Upper lobe of left lung (tissue), 6 donors: Measurements from ENCODE around the gene EBF4. TPM values are rescaled to one million over a fixed set of nuclear protein-coding genes. Genes with fewer than 3 reads are reported as not detected.
A peak's percentile ranks its signal among the peaks of the same experiment; 100 is the strongest.

Experiments used
- ATAC-seq, 2 donors: fragments of 200-7000 bp; cut with Tn5 transposase; one replicate each; pipeline ENCODE4 v1.9.1; 2022; ENCODE audit warnings: mild to moderate bottlenecking in 2 of 2, moderate library complexity in 2 of 2; ENCODE audit not compliant: low FRiP score in 2 of 2
- DNase-seq, 2 donors: peaks; one replicate each; pipeline ENCODE4 v3.0.0-alpha.2; 2019 to 2020
- H3K27ac ChIP-seq, 4 donors: fragments of 200-600 bp; sonication (generic); one replicate each; pipeline ENCODE4 v1.5.1; 2016 to 2019
- H3K27me3 ChIP-seq, 4 donors: fragments of 200-600 bp; sonication (generic); one replicate each; pipeline ENCODE4 v1.5.1; 2017 to 2019
- H3K36me3 ChIP-seq, 4 donors: fragments of 200-600 bp; sonication (generic); one replicate each; pipeline ENCODE4 v1.5.1; 2016 to 2019
- H3K4me1 ChIP-seq, 4 donors: fragments of 200-600 bp; sonication (generic); one replicate each; pipeline ENCODE4 v1.5.1; 2018 to 2019
- H3K4me3 ChIP-seq, 4 donors: fragments of 200-600 bp; sonication (generic); one replicate each; pipeline ENCODE4 v1.5.1; 2017 to 2019; ENCODE audit warnings: mild to moderate bottlenecking in 2 of 4, moderate library complexity in 1 of 4
- H3K9me3 ChIP-seq, 4 donors: fragments of 200-600 bp; sonication (generic); one replicate each; pipeline ENCODE4 v1.5.1; 2018 to 2019
- EP300 ChIP-seq, 4 donors: sonication (generic); formaldehyde crosslinking; IDR thresholded peaks; one replicate each; pipeline ENCODE4 v1.5.1; 2017; ENCODE audit warnings: antibody characterized with exemption in 4 of 4, control low read depth in 2 of 4
- POLR2A ChIP-seq, 4 donors: fragments of 450-650 bp; IDR thresholded peaks; one replicate each; pipeline ENCODE4 v1.5.1; 2016 to 2017; ENCODE audit warnings: antibody characterized with exemption in 4 of 4, mild to moderate bottlenecking in 2 of 4
- POLR2AphosphoS5 ChIP-seq, 2 donors: sonication (generic); formaldehyde crosslinking; IDR thresholded peaks; one replicate each; pipeline ENCODE4 v1.5.1; 2017; ENCODE audit warnings: antibody characterized with exemption in 2 of 2
- WGBS, 2 donors: methylation state at CpG; one replicate each; pipeline ENCODE4 v1.1.5; 2017 to 2018; 5-methylcytosine and 5-hydroxymethylcytosine counted together
- total RNA-seq, 6 donors: library from RNA; depleted of rRNA in 4 of 6; stranded (reverse); fragments of >200 nt in 4 of 6; gene quantifications; one replicate each; pipeline versions ENCODE4 v1.1.0 to v1.2.1, GENCODE V29; 2016 to 2021
- TF ChIP-seq, protein P1 (sequence below), 6 experiments: fragments of 450-650 bp in 4 of 6; fragments of 200-600 bp in 2 of 6; sonication (generic) in 2 of 6; IDR thresholded peaks; one replicate each; pipeline ENCODE4 v1.5.1; 2016 to 2019; ENCODE audit warnings: antibody characterized with exemption in 6 of 6
- donor health status: DM: no; HTN: no; CAD: no; lungs with moderate emphysema.
- donor health status: DM: no; HTN: yes; CAD: no; lungs with severe emphysema.

Gene EBF4
- total RNA-seq, 6 donors from 2014 or later: 7.8 to 23.7 (median 12.9) TPM

- WGBS, 2 donors: 44 to 45% methylated on average over 21 to 24 of the region's 24 CpGs
- TF ChIP-seq POLR2A (IDR thresholded peaks at IDR 0.05) (no peak), EP300 (IDR thresholded peaks at IDR 0.05) (no peak), POLR2AphosphoS5 (IDR thresholded peaks at IDR 0.05) (no peak)
- TF ChIP-seq, protein P1, sequence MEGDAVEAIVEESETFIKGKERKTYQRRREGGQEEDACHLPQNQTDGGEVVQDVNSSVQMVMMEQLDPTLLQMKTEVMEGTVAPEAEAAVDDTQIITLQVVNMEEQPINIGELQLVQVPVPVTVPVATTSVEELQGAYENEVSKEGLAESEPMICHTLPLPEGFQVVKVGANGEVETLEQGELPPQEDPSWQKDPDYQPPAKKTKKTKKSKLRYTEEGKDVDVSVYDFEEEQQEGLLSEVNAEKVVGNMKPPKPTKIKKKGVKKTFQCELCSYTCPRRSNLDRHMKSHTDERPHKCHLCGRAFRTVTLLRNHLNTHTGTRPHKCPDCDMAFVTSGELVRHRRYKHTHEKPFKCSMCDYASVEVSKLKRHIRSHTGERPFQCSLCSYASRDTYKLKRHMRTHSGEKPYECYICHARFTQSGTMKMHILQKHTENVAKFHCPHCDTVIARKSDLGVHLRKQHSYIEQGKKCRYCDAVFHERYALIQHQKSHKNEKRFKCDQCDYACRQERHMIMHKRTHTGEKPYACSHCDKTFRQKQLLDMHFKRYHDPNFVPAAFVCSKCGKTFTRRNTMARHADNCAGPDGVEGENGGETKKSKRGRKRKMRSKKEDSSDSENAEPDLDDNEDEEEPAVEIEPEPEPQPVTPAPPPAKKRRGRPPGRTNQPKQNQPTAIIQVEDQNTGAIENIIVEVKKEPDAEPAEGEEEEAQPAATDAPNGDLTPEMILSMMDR (IDR thresholded peaks at IDR 0.05): no peak
- DNase-seq (peak in 1 of 2 donors; percentile 73), ATAC-seq (no peak)
- H3K4me3 ChIP-seq: peak overlapping the region; percentile 66 to 100 (median 92)
- peak overlapping the region in 3 of 4 donors; percentile 85 to 89 (median 88) for H3K27ac ChIP-seq
- peaks cover 15 to 30% (median 19%) of the 10 kb centered on the region in 4 donors for H3K4me1 ChIP-seq
- no peaks in the 10 kb centered on the region for H3K27me3 ChIP-seq
- peaks cover 35 to 50% (median 48%) of the 10 kb centered on the region in 4 donors for H3K36me3 ChIP-seq
- no peaks in the 10 kb centered on the region for H3K9me3 ChIP-seq
Measured at GRCh38 chr20:2653556-2654383, 38.8 kb upstream of the EBF4 start.

- H3K4me3 ChIP-seq: peak overlapping the region in 1 of 4 donors; percentile 66
- DNase-seq (no peak), ATAC-seq (no peak)
- TF ChIP-seq POLR2AphosphoS5 (IDR thresholded peaks at IDR 0.05) (no peak), POLR2A (IDR thresholded peaks at IDR 0.05) (no peak), EP300 (IDR thresholded peaks at IDR 0.05) (no peak)
- TF ChIP-seq, protein P1 (IDR thresholded peaks at IDR 0.05): no peak
- 81 to 88% methylated on average over 7 to 9 of the region's 9 CpGs for WGBS, 2 donors
- peak overlapping the region in 1 of 4 donors; percentile 26 for H3K27ac ChIP-seq
- peaks cover 15 to 30% (median 19%) of the 10 kb centered on the region in 4 donors for H3K4me1 ChIP-seq
- peaks cover 35 to 57% (median 54%) of the 10 kb centered on the region in 4 donors for H3K36me3 ChIP-seq
- no peaks in the 10 kb centered on the region for H3K9me3 ChIP-seq
- H3K27me3 ChIP-seq: no peaks in the 10 kb centered on the region
Measured at GRCh38 chr20:2654384-2654822, 38.2 kb upstream of the EBF4 start.

GRCh38 chr20:2654831-2655230, 37.7 kb upstream of the EBF4 start:
- 91 to 92% methylated on average over 3 of the region's 3 CpGs for whole genome bisulfite sequencing, 2 donors
- H3K4me1 ChIP-seq: peaks cover 15 to 30% (median 19%) of the 10 kb centered on the region in 4 donors
- H3K27ac ChIP-seq: no peak overlapping the region
- TF ChIP-seq POLR2AphosphoS5 (IDR thresholded peaks at IDR 0.05) (no peak), EP300 (IDR thresholded peaks at IDR 0.05) (no peak), POLR2A (IDR thresholded peaks at IDR 0.05) (no peak)
- TF ChIP-seq, protein P1 (IDR thresholded peaks at IDR 0.05): no peak
- no peak for ATAC-seq
- H3K36me3 ChIP-seq: peaks cover 35 to 61% (median 58%) of the 10 kb centered on the region in 4 donors
- H3K27me3 ChIP-seq: no peaks in the 10 kb centered on the region
- no peaks in the 10 kb centered on the region for H3K9me3 ChIP-seq
- H3K4me3 ChIP-seq: peak overlapping the region in 1 of 4 donors; percentile 66
- DNase-seq: no peak

DNA sequence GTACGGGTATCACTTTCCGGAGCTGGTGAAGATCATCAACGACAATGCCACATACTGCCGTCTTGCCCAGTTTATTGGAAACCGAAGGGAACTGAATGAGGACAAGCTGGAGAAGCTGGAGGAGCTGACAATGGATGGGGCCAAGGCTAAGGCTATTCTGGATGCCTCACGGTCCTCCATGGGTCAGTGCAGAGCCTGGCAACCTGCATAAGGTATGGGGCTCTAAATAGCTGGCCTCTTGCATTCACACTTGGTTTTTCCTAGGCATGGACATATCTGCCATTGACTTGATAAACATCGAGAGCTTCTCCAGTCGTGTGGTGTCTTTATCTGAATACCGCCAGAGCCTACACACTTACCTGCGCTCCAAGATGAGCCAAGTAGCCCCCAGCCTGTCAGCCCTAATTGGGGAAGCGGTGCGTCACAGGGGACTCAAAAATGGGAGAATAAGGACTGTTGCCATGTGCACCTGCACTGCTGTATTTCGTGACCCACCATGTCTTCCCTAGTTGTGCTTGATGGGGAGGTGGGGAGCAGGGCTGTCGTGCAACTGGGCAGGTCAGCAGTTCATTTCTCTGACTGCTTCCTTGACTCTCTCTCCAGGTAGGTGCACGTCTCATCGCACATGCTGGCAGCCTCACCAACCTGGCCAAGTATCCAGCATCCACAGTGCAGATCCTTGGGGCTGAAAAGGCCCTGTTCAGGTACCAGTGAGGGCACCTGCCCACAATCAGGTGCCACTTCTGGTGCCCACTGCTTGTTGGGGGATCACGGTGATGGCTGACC, 37.1 kb upstream of the EBF4 start:
- DNase-seq: no peak
- Histone ChIP-seq H3K4me3 (no peak overlapping the region), H3K4me1 (peaks cover 15 to 30% (median 19%) of the 10 kb centered on the region in 4 donors), H3K27me3 (no peaks in the 10 kb centered on the region), H3K9me3 (no peaks in the 10 kb centered on the region), H3K27ac (no peak overlapping the region), H3K36me3 (peaks cover 36 to 68% (median 65%) of the 10 kb centered on the region in 4 donors)
- no peak for TF ChIP-seq EP300 (IDR thresholded peaks at IDR 0.05)
- TF ChIP-seq, protein P1 (IDR thresholded peaks at IDR 0.05): no peak
- TF ChIP-seq POLR2A (IDR thresholded peaks at IDR 0.05): no peak
- no peak for TF ChIP-seq POLR2AphosphoS5 (IDR thresholded peaks at IDR 0.05)
- ATAC-seq: no peak
- WGBS, 2 donors: 92 to 98% methylated on average over 13 to 17 of the region's 17 CpGs
